HCT116 (cell line): ENCODE data around the gene PPP1R37. TPM values are rescaled to one million over a fixed set of nuclear protein-coding genes. Genes with fewer than 3 reads are reported as not detected.

Experiments used
- ATAC-seq: fragments of 200-7000 bp; cut with Tn5 transposase; 2 replicates; pipeline ENCODE4 v1.9.1; 2020; ENCODE audit warnings: mild to moderate bottlenecking, moderate library complexity
- BruUV-seq: library from RNA; stranded (reverse); fragments of 400-500 nt; replicated peaks from 2 replicates; lab custom pipeline; 2021; lab: Mats Ljungman, UMichigan
- CTCF ChIA-PET: fragments of 300-600 bp; sonication (Branson Sonifier 250); formaldehyde crosslinking; loops from one replicate; lab custom pipeline; 2021; ENCODE audit warnings: antibody characterized with exemption; lab: Charles Lee
- POLR2A ChIA-PET: fragments of 300-600, 350-600 bp; sonication (Branson Sonifier 250); formaldehyde crosslinking; loops from one replicate; lab custom pipeline; 2021; ENCODE audit warnings: antibody characterized with exemption; lab: Charles Lee
- RAD21 ChIA-PET, 2 experiments: fragments of 300-600 bp; sonication (Branson Sonifier 250); formaldehyde crosslinking; loops; one replicate each; lab custom pipeline; 2023; ENCODE audit warnings: low total read pairs in 2 of 2; ENCODE audit not compliant: uncharacterized antibody in 2 of 2, unreplicated experiment in 2 of 2, low non-redundant PET in 1 of 2; lab: Charles Lee
- DNase-seq: peaks from one replicate; pipeline ENCODE4 v3.0.0-alpha.2; 2010; ENCODE audit warnings: low read depth, low spot score
- H2AFZ ChIP-seq: fragments of 200-600 bp; shearing (Covaris generic), sonication (generic); 2 replicates; pipeline ENCODE4 v1.6.1; 2017; ENCODE audit warnings: low read depth, mixed run types, mixed read lengths, antibody characterized with exemption, low read length; ENCODE audit not compliant: poor library complexity, severe bottlenecking
- H3K27ac ChIP-seq: 2 replicates; pipeline ENCODE4 v1.5.1; 2012; ENCODE audit warnings: low read depth, low read length
- H3K27me3 ChIP-seq: fragments of 200-600 bp; sonication (generic); 2 replicates; pipeline ENCODE4 v1.6.1; 2016; ENCODE audit warnings: mixed run types, low read length, mixed read lengths; ENCODE audit not compliant: insufficient read depth
- H3K36me3 ChIP-seq, 2 experiments: fragments of 200-500 bp in 1 of 2; fragments of 200-600 bp in 1 of 2; sonication (Bioruptor generic) in 1 of 2; sonication (generic) in 1 of 2; 2 replicates each; pipeline versions ENCODE4 v1.5.1 to v1.6.1; 2014 to 2016; ENCODE audit warnings: low read length in 2 of 2, inconsistent platforms in 1 of 2, mixed read lengths in 1 of 2, mixed run types in 1 of 2; ENCODE audit not compliant: insufficient read depth in 2 of 2, control insufficient read depth in 1 of 2
- H3K4me1 ChIP-seq, 2 experiments: fragments of 200-600 bp in 1 of 2; sonication (generic) in 1 of 2; 2 replicates each; pipeline versions ENCODE4 v1.5.1 to v1.6.1; 2012 to 2017; ENCODE audit warnings: low read length in 2 of 2, inconsistent platforms in 1 of 2, mild to moderate bottlenecking in 1 of 2, mixed read lengths in 1 of 2, mixed run types in 1 of 2, moderate library complexity in 1 of 2; ENCODE audit not compliant: insufficient read depth in 2 of 2, control insufficient read depth in 1 of 2
- H3K4me2 ChIP-seq: fragments of 200-600 bp; sonication (generic); 2 replicates; pipeline ENCODE4 v1.6.1; 2017; ENCODE audit warnings: mixed run types, low read length, mixed read lengths
- H3K4me3 ChIP-seq, 2 experiments: fragments of 200-600 bp in 1 of 2; sonication (generic) in 1 of 2; replicated peaks in 1 of 2; 2 replicates each; pipeline ENCODE4 v1.5.1; 2011 to 2016; ENCODE audit warnings: low read length in 2 of 2, control low read depth in 1 of 2, low read depth in 1 of 2, mild to moderate bottlenecking in 1 of 2, mixed read lengths in 1 of 2, mixed run types in 1 of 2
- H3K79me2 ChIP-seq: fragments of 200-600 bp; sonication (generic); 2 replicates; pipeline ENCODE4 v1.6.1; 2017; ENCODE audit warnings: mild to moderate bottlenecking, mixed run types, low read length, moderate library complexity, mixed read lengths; ENCODE audit not compliant: insufficient read depth
- H3K9ac ChIP-seq: fragments of 200-600 bp; sonication (generic); 2 replicates; pipeline ENCODE4 v1.6.1; 2016; ENCODE audit warnings: low read length, mixed read lengths
- H3K9me2 ChIP-seq: fragments of 200-600 bp; sonication (generic), shearing (Covaris generic); 2 replicates; pipeline ENCODE4 v1.6.1; 2017; ENCODE audit warnings: mixed run types, mild to moderate bottlenecking, moderate library complexity; ENCODE audit not compliant: insufficient read depth
- H3K9me3 ChIP-seq, 2 experiments: fragments of 200-500 bp in 1 of 2; fragments of 200-600 bp in 1 of 2; sonication (Bioruptor generic) in 1 of 2; sonication (generic) in 1 of 2; 2 replicates each; pipeline ENCODE4 v1.6.1; 2014 to 2017; ENCODE audit warnings: low read length in 2 of 2, mixed read lengths in 2 of 2, inconsistent platforms in 1 of 2, low read depth in 1 of 2, mild to moderate bottlenecking in 1 of 2, mixed run types in 1 of 2, moderate library complexity in 1 of 2; ENCODE audit not compliant: control insufficient read depth in 1 of 2, insufficient read depth in 1 of 2
- H4K20me1 ChIP-seq: fragments of 200-600 bp; sonication (generic), shearing (Covaris generic); 2 replicates; pipeline ENCODE4 v1.6.1; 2017; ENCODE audit warnings: mixed run types, mild to moderate bottlenecking, moderate library complexity; ENCODE audit not compliant: insufficient read depth
- POLR2A ChIP-seq: IDR thresholded peaks from 2 replicates; pipeline ENCODE4 v1.7.0; 2011; ENCODE audit warnings: borderline replicate concordance; ENCODE audit not compliant: insufficient read depth, insufficient read length; ENCODE audit errors: extremely low read depth
- intact Hi-C: fragments of 100-400 bp; cut with micrococcal nuclease; formaldehyde crosslinking; loops from 2 replicates; pipeline ENCODE4 v1.10.0; 2022
- total RNA-seq: library from RNA; stranded (reverse); gene quantifications from one replicate; pipeline ENCODE4 v1.2.1, GENCODE V29; 2021; ENCODE audit not compliant: unreplicated experiment
- TF ChIP-seq, protein P1 (sequence below): IDR thresholded peaks from 2 replicates; pipeline ENCODE4 v1.6.1; 2011; ENCODE audit warnings: mild to moderate bottlenecking, low read length, moderate library complexity; ENCODE audit not compliant: insufficient replicate concordance; ENCODE audit errors: extremely low read depth

PPP1R37 gene
- total RNA-seq, 1 experiment from 2014 or later: 32.7 TPM

DNA sequence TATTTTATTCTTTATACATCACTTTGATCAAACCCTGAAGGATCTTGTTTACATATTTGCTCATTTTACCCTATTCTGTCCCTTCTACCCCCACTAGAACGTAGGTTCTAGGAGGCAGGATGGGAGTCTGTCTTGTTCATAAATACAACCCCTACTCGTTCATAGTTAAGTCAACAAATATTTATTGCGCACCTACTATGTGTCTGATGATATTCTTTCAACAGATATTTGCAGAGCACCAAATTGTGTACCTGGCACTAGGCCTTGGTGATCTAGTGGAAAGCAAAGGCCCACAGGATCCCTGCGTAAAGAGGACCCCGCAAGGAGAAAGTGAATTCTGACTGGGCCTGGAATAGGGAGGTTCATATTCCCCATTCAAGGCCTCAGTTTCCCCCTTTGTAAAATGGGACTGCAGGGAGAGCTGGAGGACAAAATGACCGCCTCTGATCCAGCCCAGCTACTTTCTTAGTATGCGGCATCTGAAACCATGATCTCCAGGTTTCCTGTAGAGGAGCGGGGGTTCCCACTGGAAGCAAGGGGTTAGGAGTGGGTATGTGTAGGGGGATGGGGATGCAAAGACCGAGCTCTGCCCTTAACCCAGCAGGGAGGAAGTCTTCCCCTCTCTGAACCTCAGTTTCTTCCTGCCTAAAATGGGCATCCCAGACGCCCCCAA is 14.5 kb upstream of the PPP1R37 start:
- ATAC-seq: peak; percentile 4
- intact Hi-C loops: loop anchor here (5.0 kb wide), 1 partner anchor 259 kb away; no protein-coding TSS in a partner anchor
- TF ChIP-seq POLR2A: peak; percentile 23
- TF ChIP-seq, protein P1, sequence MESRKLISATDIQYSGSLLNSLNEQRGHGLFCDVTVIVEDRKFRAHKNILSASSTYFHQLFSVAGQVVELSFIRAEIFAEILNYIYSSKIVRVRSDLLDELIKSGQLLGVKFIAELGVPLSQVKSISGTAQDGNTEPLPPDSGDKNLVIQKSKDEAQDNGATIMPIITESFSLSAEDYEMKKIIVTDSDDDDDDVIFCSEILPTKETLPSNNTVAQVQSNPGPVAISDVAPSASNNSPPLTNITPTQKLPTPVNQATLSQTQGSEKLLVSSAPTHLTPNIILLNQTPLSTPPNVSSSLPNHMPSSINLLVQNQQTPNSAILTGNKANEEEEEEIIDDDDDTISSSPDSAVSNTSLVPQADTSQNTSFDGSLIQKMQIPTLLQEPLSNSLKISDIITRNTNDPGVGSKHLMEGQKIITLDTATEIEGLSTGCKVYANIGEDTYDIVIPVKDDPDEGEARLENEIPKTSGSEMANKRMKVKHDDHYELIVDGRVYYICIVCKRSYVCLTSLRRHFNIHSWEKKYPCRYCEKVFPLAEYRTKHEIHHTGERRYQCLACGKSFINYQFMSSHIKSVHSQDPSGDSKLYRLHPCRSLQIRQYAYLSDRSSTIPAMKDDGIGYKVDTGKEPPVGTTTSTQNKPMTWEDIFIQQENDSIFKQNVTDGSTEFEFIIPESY: no peak
- ChIA-PET POLR2A (interaction anchor here (1.0 to 2.9 kb wide), 2 partner anchors 9 to 14 kb away, joined by 3 to 10 read pairs; partner anchors contain the start of gene PPP1R37), CTCF (no interaction called here), RAD21 (no interaction called here)
- Histone ChIP-seq H3K36me3 (peaks cover 2 to 15% of the 10 kb centered on the region in 2 experiments; a peak in 2 of 4 replicates), H2AFZ (no peak overlapping the region), H4K20me1 (no peaks in the 10 kb centered on the region), H3K4me3 (peak overlapping the region; percentile 99), H3K9ac (peak overlapping the region; percentile 98), H3K4me1 (peaks cover 31 to 45% of the 10 kb centered on the region in 2 experiments), H3K9me2 (no peaks in the 10 kb centered on the region), H3K27me3 (no peaks in the 10 kb centered on the region), H3K27ac (peak overlapping the region; percentile 73), H3K9me3 (no peaks in the 10 kb centered on the region), H3K79me2 (peaks cover 66% of the 10 kb centered on the region), H3K4me2 (peak overlapping the region; percentile 91)
- BruUV-seq: no TSS peak
- DNase-seq: no peak
